ENCODE data around the gene HOXB2.
A peak's percentile ranks its signal among the peaks of the same experiment; 100 is the strongest.

The HOXB2 gene

GRCh38 chr17:48547808-48548522 lies 3.1 kb upstream of the HOXB2 start:
- no peak for TF ChIP-seq CTCF (IDR thresholded peaks at IDR 0.05; ENCODE audit: control insufficient read depth, insufficient read depth, low read depth, low read length, missing control alignments)
- no peak overlapping the region for H3K4me3 ChIP-seq (ENCODE audit: control insufficient read depth, low read depth, low read length)
- DNase-seq (ENCODE audit: low read depth): no peak

- no peak overlapping the region for H3K4me3 ChIP-seq (ENCODE audit: control insufficient read depth, low read depth, low read length)
- TF ChIP-seq CTCF (IDR thresholded peaks at IDR 0.05; ENCODE audit: control insufficient read depth, insufficient read depth, low read depth, low read length, missing control alignments): no peak
- DNase-seq (ENCODE audit: low read depth): no peak
Measured at GRCh38 chr17:48546924-48547807, 2.3 kb upstream of the HOXB2 start.

GRCh38 chr17:48546137-48546923 lies 1.4 kb upstream of the HOXB2 start:
- no peak overlapping the region for H3K4me3 ChIP-seq (ENCODE audit: control insufficient read depth, low read depth, low read length)
- no peak for TF ChIP-seq CTCF (IDR thresholded peaks at IDR 0.05; ENCODE audit: control insufficient read depth, insufficient read depth, low read depth, low read length, missing control alignments)
- DNase-seq (ENCODE audit: low read depth): no peak

- TF ChIP-seq CTCF (IDR thresholded peaks at IDR 0.05; ENCODE audit: control insufficient read depth, insufficient read depth, low read depth, low read length, missing control alignments): no peak
- no peak for DNase-seq (ENCODE audit: low read depth)
- H3K4me3 ChIP-seq (ENCODE audit: control insufficient read depth, low read depth, low read length): no peak overlapping the region
Measured at GRCh38 chr17:48545539-48545938, 630 bp upstream of the HOXB2 start.

GRCh38 chr17:48544349-48545021 lies 424 bp downstream of the HOXB2 start:
- H3K4me3 ChIP-seq (ENCODE audit: control insufficient read depth, low read depth, low read length): peak overlapping the region; percentile 64
- DNase-seq (ENCODE audit: low read depth): no peak
- no peak for TF ChIP-seq CTCF (IDR thresholded peaks at IDR 0.05; ENCODE audit: control insufficient read depth, insufficient read depth, low read depth, low read length, missing control alignments)

- peak overlapping the region; percentile 64 for H3K4me3 ChIP-seq (ENCODE audit: control insufficient read depth, low read depth, low read length)
- no peak for DNase-seq (ENCODE audit: low read depth)
- TF ChIP-seq CTCF (IDR thresholded peaks at IDR 0.05; ENCODE audit: control insufficient read depth, insufficient read depth, low read depth, low read length, missing control alignments): no peak
Measured at GRCh38 chr17:48543854-48544348, 1.0 kb downstream of the HOXB2 start.
